GM06990 (cell line): ENCODE results near the gene NR1I2.

Source experiments
- DNase-seq: peaks from one replicate; pipeline ENCODE4 v3.0.0-alpha.2; 2011; ENCODE audit not compliant: insufficient read length; ENCODE audit errors: extremely low read depth
- H3K27me3 ChIP-seq: replicated peaks from 2 replicates; pipeline ENCODE4 v1.6.0; 2011; ENCODE audit warnings: low read length; ENCODE audit not compliant: control insufficient read depth, insufficient read depth
- H3K36me3 ChIP-seq: 2 replicates; pipeline ENCODE4 v1.5.1; 2011; ENCODE audit warnings: low read length; ENCODE audit not compliant: control insufficient read depth, insufficient read depth
- H3K4me3 ChIP-seq: replicated peaks from 2 replicates; pipeline ENCODE4 v1.5.1; 2011; ENCODE audit warnings: low read depth, mild to moderate bottlenecking, control low read depth, low read length
- CTCF ChIP-seq: IDR thresholded peaks from 2 replicates; pipeline ENCODE4 v1.5.1; 2011; ENCODE audit warnings: low read length, control low read depth, mild to moderate bottlenecking, inconsistent platforms; ENCODE audit not compliant: insufficient read depth, poor library complexity, severe bottlenecking

NR1I2 gene

DNA sequence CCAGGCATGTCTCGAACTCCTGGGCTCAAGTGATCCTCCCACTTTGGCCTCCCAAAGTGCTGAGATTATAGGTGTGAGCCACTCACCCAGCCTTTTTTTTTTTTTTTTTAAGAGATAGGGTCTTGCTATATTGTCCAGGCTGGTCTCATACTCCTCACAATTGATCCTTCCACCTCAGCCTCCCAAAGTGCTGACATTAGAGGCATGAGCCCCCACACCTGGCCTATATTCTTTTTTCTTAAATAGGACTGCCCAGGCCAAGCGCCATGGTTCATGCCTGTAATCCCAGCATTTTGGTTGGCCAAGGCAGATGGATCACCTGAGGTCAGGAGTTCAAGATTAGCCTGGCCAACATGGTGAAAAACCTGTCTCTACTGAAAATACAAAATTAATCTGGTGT, 12.5 kb downstream of the NR1I2 start:
- Histone ChIP-seq H3K27me3 (0 out of 2 replicates have a peak, but pooled peaks cover 1% of the 10 kb centered on the region), H3K36me3 (no peaks in the 10 kb centered on the region), H3K4me3 (no peak overlapping the region)
- TF ChIP-seq CTCF, result no peak
- no peak for DNase-seq

GRCh38 chr3:119794971-119795612, 13.2 kb downstream of the NR1I2 start:
- no peak for DNase-seq

DNA sequence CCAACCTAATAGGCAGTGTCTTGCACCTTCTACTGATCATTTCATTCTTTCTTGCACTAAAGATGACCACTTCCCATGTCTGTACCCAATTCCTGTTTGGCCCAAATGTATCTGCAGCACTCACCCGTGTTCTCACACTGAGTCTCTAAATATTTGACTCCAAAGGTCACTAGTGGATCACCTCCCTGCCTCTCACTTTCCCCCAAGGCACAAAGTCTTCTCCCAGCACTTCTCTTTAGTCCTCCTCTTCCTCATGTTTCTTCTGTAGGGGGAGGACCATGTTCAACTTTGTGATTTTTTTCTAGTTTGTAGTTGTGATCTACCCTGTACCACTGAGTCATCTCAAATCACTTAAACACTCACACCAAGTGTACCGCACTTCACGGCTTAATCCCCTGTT, 13.9 kb downstream of the NR1I2 start:
- no peak overlapping the region for H3K4me3 ChIP-seq
- DNase-seq, result no peak
- no peaks in the 10 kb centered on the region for H3K36me3 ChIP-seq
- 0 out of 2 replicates have a peak, but pooled peaks cover 1% of the 10 kb centered on the region for H3K27me3 ChIP-seq
- no peak for TF ChIP-seq CTCF

More at GRCh38 chr3:119794971-119795612, 13.2 kb downstream of the NR1I2 start:
- no peak for TF ChIP-seq CTCF
- Histone ChIP-seq H3K4me3 (no peak overlapping the region), H3K27me3 (0 out of 2 replicates have a peak, but pooled peaks cover 1% of the 10 kb centered on the region), H3K36me3 (no peaks in the 10 kb centered on the region)

DNA sequence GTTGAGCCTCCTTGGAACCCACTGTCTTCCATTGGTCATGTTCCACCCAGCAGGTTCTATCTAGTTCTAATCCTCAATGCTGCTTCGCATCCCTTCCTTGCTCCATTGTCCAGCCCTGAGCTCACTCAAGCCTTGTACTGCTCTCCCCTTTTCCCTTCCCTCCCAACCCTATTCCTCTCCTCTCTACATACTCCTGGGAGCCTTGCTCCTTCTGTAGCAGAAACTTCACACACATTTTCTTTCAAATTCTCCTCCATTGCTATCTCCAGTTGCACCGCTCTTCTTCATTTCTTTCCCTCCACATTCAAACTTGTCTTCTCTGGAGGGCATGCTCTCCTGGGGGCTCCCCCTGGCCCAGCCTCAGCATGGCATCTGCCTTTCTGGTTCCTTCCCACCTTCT, 14.5 kb downstream of the NR1I2 start:
- no peak overlapping the region for H3K4me3 ChIP-seq
- no peaks in the 10 kb centered on the region for H3K36me3 ChIP-seq
- 0 out of 2 replicates have a peak, but pooled peaks cover 1% of the 10 kb centered on the region for H3K27me3 ChIP-seq
- no peak for DNase-seq
- TF ChIP-seq CTCF, result no peak

DNA sequence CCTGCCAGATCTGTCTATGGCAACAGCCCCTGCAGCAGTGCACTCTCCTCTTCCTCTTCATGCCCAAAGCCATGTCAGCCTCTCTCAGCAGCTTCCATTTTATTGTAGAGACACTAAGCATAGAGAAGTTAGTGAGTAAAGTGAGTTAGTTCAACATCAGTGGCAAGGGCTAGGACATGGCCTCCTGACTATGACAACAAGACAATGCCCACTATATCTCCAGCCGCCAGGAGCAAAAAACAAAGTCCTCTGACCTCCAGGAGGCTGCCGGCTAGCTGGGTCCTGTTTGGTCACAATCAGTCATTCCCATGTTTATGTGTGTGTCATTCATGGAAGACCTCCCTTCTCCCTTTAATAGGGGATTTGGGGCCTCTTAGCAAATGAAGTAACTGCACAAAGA, 14.9 kb downstream of the NR1I2 start:
- no peaks in the 10 kb centered on the region for H3K36me3 ChIP-seq
- 0 out of 2 replicates have a peak, but pooled peaks cover 1% of the 10 kb centered on the region for H3K27me3 ChIP-seq
- no peak overlapping the region for H3K4me3 ChIP-seq
- TF ChIP-seq CTCF, result no peak
- DNase-seq, result no peak
